Mammary epithelial cell (primary cell): ENCODE measurements around the gene KCNH5.

Source experiments
- CTCF ChIP-seq, 2 donors: IDR thresholded peaks in 1 of 2; conservative IDR thresholded peaks in 1 of 2; 2 replicates each; pipeline ENCODE4 v1.5.1; 2011 to 2012; ENCODE audit warnings: inconsistent platforms in 2 of 2, low read length in 2 of 2, mild to moderate bottlenecking in 2 of 2, control low read depth in 1 of 2, low read depth in 1 of 2; ENCODE audit not compliant: insufficient read depth in 1 of 2; ENCODE audit errors: extremely low read depth in 1 of 2
- EZH2 ChIP-seq: IDR thresholded peaks from 2 replicates; pipeline ENCODE4 v1.6.1; 2012; ENCODE audit warnings: low read length, inconsistent platforms, borderline replicate concordance

GRCh38 chr14:63039866-63040265 is 5.4 kb downstream of the KCNH5 start:
- TF ChIP-seq CTCF (conservative IDR thresholded peaks at IDR 0.05 in 1 of 2, IDR thresholded peaks at IDR 0.05 in 1 of 2; ENCODE audit: extremely low read depth in 1 of 2, insufficient read depth in 1 of 2, low read depth in 1 of 2, low read length in 2 of 2) (peak; percentile 40 to 65), EZH2 (no peak)
